Tibial nerve (tissue), 3 donors: ENCODE data around the gene CA11.

Experiments used
- POLR2A ChIP-seq, 2 donors: fragments of 450-650 bp; IDR thresholded peaks; one replicate each; pipeline ENCODE4 v1.6.1; 2017; ENCODE audit warnings: antibody characterized with exemption in 2 of 2, mild to moderate bottlenecking in 2 of 2, moderate library complexity in 2 of 2
- TF ChIP-seq, protein P1 (sequence below), 5 experiments: fragments of 200-600 bp in 3 of 5; fragments of 450-650 bp in 2 of 5; sonication (generic) in 3 of 5; IDR thresholded peaks; one replicate each; pipeline ENCODE4 v1.5.1; 2016 to 2019; ENCODE audit warnings: antibody characterized with exemption in 5 of 5, mild to moderate bottlenecking in 3 of 5, moderate library complexity in 2 of 5

DNA sequence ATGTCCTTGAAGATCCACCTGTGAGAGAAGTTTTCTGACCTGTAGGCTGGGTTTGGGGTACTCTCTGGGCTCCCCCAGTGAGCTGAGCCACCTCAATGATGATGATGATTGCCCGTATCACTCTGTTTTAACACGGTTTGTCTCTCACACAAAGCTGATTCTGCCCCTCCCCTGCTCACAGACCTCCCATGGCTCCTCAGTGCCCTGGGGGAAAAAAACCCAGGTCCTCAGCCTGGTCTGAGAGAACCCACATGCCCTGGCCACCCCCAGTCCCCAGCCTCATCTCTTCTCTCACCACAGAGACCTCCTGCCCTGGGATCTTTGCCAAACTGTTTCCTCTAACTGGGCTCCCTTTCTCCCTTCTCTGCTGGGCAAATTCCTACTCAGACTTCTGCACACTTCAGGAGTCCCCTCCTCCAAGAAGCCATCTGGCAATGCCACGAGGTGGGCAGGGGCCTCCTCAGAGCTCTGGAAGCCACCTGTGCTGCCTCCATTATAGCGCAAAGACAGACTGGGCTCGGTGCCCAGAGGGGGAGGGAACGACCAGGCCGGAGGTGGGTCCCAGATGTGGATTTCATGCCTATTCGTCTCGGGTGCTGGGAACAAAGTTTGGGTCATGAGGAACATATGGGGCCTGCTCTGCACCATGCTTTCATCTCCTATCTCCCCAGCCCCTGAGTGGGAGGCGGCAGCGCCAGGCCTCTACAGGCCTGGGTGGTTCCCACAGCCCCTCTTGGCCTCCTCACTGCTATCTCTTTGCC, 8.5 kb upstream of the CA11 start:
- TF ChIP-seq, protein P1, sequence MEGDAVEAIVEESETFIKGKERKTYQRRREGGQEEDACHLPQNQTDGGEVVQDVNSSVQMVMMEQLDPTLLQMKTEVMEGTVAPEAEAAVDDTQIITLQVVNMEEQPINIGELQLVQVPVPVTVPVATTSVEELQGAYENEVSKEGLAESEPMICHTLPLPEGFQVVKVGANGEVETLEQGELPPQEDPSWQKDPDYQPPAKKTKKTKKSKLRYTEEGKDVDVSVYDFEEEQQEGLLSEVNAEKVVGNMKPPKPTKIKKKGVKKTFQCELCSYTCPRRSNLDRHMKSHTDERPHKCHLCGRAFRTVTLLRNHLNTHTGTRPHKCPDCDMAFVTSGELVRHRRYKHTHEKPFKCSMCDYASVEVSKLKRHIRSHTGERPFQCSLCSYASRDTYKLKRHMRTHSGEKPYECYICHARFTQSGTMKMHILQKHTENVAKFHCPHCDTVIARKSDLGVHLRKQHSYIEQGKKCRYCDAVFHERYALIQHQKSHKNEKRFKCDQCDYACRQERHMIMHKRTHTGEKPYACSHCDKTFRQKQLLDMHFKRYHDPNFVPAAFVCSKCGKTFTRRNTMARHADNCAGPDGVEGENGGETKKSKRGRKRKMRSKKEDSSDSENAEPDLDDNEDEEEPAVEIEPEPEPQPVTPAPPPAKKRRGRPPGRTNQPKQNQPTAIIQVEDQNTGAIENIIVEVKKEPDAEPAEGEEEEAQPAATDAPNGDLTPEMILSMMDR (IDR thresholded peaks at IDR 0.05) = no peak
- no peak for TF ChIP-seq POLR2A (IDR thresholded peaks at IDR 0.05)
